Keratinocyte (primary cell): ENCODE data around the gene ASXL2. TPM values are rescaled to one million over a fixed set of nuclear protein-coding genes. Genes with fewer than 3 reads are reported as not detected.

Experiments
- DNase-seq: peaks from one replicate; pipeline ENCODE4 v3.0.0-alpha.2; 2011; ENCODE audit warnings: low read depth, missing footprints, low spot score
- FAIRE-seq: peaks from 2 replicates; lab custom pipeline; 2011; peaks lifted over from hg19 to GRCh38; lab: Jason Lieb, UNC
- H2AFZ ChIP-seq: 2 replicates; pipeline ENCODE4 v1.6.0; 2012; ENCODE audit warnings: low read length, control low read depth, inconsistent platforms; ENCODE audit not compliant: control insufficient read depth
- H3K27ac ChIP-seq: 2 replicates; pipeline ENCODE4 v1.5.1; 2011; ENCODE audit warnings: low read length; ENCODE audit not compliant: control insufficient read depth, insufficient read depth
- H3K27me3 ChIP-seq: 3 replicates; pipeline ENCODE4 v1.6.0; 2011; ENCODE audit warnings: low read length; ENCODE audit not compliant: control insufficient read depth, insufficient read depth; ENCODE audit errors: extremely low read depth
- H3K36me3 ChIP-seq, 2 experiments: 2 replicates in 1 of 2; 3 replicates in 1 of 2; pipeline ENCODE4 v1.5.1; 2011; ENCODE audit warnings: low read length in 2 of 2, mild to moderate bottlenecking in 1 of 2; ENCODE audit not compliant: control insufficient read depth in 2 of 2, insufficient read depth in 2 of 2; ENCODE audit errors: extremely low read depth in 1 of 2
- H3K4me1 ChIP-seq: 3 replicates; pipeline ENCODE4 v1.5.1; 2011; ENCODE audit warnings: low read length; ENCODE audit not compliant: control insufficient read depth, insufficient read depth; ENCODE audit errors: extremely low read depth
- H3K4me2 ChIP-seq: 3 replicates; pipeline ENCODE4 v1.6.0; 2011; ENCODE audit warnings: low read depth, low read length; ENCODE audit not compliant: control insufficient read depth, insufficient read depth; ENCODE audit errors: extremely low read depth
- H3K4me3 ChIP-seq, 3 experiments: fragments of 200-600 bp in 1 of 3; sonication (generic) in 1 of 3; 2 replicates in 2 of 3; 3 replicates in 1 of 3; pipeline ENCODE4 v1.5.1; 2011 to 2016; ENCODE audit warnings: low read length in 3 of 3, mild to moderate bottlenecking in 3 of 3, control low read depth in 2 of 3, inconsistent platforms in 1 of 3, low read depth in 1 of 3, mixed read lengths in 1 of 3, mixed run types in 1 of 3, moderate library complexity in 1 of 3; ENCODE audit not compliant: control insufficient read depth in 2 of 3, insufficient read depth in 2 of 3; ENCODE audit errors: extremely low read depth in 1 of 3
- H3K79me2 ChIP-seq: 2 replicates; pipeline ENCODE4 v1.6.0; 2012; ENCODE audit warnings: low read length; ENCODE audit not compliant: control insufficient read depth, insufficient read depth
- H3K9ac ChIP-seq: 3 replicates; pipeline ENCODE4 v1.6.0; 2011; ENCODE audit warnings: low read length; ENCODE audit not compliant: control insufficient read depth, insufficient read depth; ENCODE audit errors: extremely low read depth
- H3K9me1 ChIP-seq: 3 replicates; pipeline ENCODE4 v1.6.0; 2011; ENCODE audit warnings: low read length; ENCODE audit not compliant: control insufficient read depth, insufficient read depth; ENCODE audit errors: extremely low read depth
- H3K9me3 ChIP-seq: 2 replicates; pipeline ENCODE4 v1.5.1; 2012; ENCODE audit warnings: low read depth, low read length; ENCODE audit not compliant: control insufficient read depth
- H4K20me1 ChIP-seq: 3 replicates; pipeline ENCODE4 v1.6.0; 2011; ENCODE audit warnings: low read length; ENCODE audit not compliant: control insufficient read depth, insufficient read depth; ENCODE audit errors: extremely low read depth
- EZH2 ChIP-seq: IDR thresholded peaks from one replicate; pipeline ENCODE4 v1.6.1; 2012; ENCODE audit warnings: inconsistent platforms, mild to moderate bottlenecking, low read length, moderate library complexity
- dilution Hi-C: fragments of 300-500 bp; cut with MboI; formaldehyde crosslinking; loops from one replicate; pipeline ENCODE4 v1.7.0; 2020; ENCODE audit warnings: low sequenced_read_pairs; ENCODE audit not compliant: extremely low pct_ligation_motif_present
- polyA plus RNA-seq, 5 experiments: library from polyadenylated mRNA; depleted of rRNA in 3 of 5; stranded (reverse) in 3 of 5; stranded (forward) in 1 of 5; unstranded in 1 of 5; fragments of >200 nt; gene quantifications; 1 replicate in 1 of 5; 2 replicates in 3 of 5; 3 replicates in 1 of 5; pipeline versions ENCODE4 v1.2.1 to v1.2.3, GENCODE V29; 2011 to 2012; ENCODE audit warnings: missing spikeins in 2 of 5, low read depth in 1 of 5, low replicate concordance in 1 of 5
- TF ChIP-seq, protein P1 (sequence below), 3 experiments: IDR thresholded peaks in 1 of 3; conservative IDR thresholded peaks in 1 of 3; optimal IDR thresholded peaks in 1 of 3; 2 replicates in 2 of 3; 3 replicates in 1 of 3; pipeline versions ENCODE3 to v1.5.1; 2011; ENCODE audit warnings: low read length in 3 of 3, mild to moderate bottlenecking in 3 of 3, moderate library complexity in 2 of 3, control low read depth in 1 of 3, inconsistent platforms in 1 of 3; ENCODE audit not compliant: insufficient read depth in 2 of 3; ENCODE audit errors: extremely low read depth in 1 of 3

The ASXL2 gene
- polyA plus RNA-seq, 1 donor (not counting 4 experiments of a cell fraction or from before 2014, with no cell fraction given): 12.5 TPM

- no peak for FAIRE-seq
- no peak for DNase-seq
- H3K27me3 ChIP-seq: no peaks in the 10 kb centered on the region
- H3K9ac ChIP-seq: no peak overlapping the region
- no peak overlapping the region for H3K4me2 ChIP-seq
- H3K9me1 ChIP-seq: no peaks in the 10 kb centered on the region
- H3K9me3 ChIP-seq: no peaks in the 10 kb centered on the region
- no peak for TF ChIP-seq EZH2
- TF ChIP-seq, protein P1, sequence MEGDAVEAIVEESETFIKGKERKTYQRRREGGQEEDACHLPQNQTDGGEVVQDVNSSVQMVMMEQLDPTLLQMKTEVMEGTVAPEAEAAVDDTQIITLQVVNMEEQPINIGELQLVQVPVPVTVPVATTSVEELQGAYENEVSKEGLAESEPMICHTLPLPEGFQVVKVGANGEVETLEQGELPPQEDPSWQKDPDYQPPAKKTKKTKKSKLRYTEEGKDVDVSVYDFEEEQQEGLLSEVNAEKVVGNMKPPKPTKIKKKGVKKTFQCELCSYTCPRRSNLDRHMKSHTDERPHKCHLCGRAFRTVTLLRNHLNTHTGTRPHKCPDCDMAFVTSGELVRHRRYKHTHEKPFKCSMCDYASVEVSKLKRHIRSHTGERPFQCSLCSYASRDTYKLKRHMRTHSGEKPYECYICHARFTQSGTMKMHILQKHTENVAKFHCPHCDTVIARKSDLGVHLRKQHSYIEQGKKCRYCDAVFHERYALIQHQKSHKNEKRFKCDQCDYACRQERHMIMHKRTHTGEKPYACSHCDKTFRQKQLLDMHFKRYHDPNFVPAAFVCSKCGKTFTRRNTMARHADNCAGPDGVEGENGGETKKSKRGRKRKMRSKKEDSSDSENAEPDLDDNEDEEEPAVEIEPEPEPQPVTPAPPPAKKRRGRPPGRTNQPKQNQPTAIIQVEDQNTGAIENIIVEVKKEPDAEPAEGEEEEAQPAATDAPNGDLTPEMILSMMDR (optimal IDR thresholded peaks at IDR 0.05 in 1 of 3, IDR thresholded peaks at IDR 0.05 in 1 of 3, conservative IDR thresholded peaks at IDR 0.05 in 1 of 3; ENCODE audit: extremely low read depth in 1 of 3, insufficient read depth in 2 of 3, low read length in 3 of 3): no peak
- no peaks in the 10 kb centered on the region for H3K36me3 ChIP-seq
- no peak overlapping the region for H3K4me3 ChIP-seq
- H3K79me2 ChIP-seq: peaks cover 5% of the 10 kb centered on the region
- no peak overlapping the region for H3K27ac ChIP-seq
- H3K4me1 ChIP-seq: peaks cover 9% of the 10 kb centered on the region
- H4K20me1 ChIP-seq: no peaks in the 10 kb centered on the region
- dilution Hi-C loops: no loop called here
- H2AFZ ChIP-seq: no peak overlapping the region
These were observed 53.0 kb downstream of the ASXL2 start for GRCh38 chr2:25825238-25825637.

- DNase-seq (no peak), FAIRE-seq (no peak)
- dilution Hi-C loops: no loop called here
- Histone ChIP-seq H3K79me2 (peaks cover 2% of the 10 kb centered on the region), H3K4me1 (peaks cover 9% of the 10 kb centered on the region), H3K27ac (no peak overlapping the region), H2AFZ (no peak overlapping the region), H3K9me3 (no peaks in the 10 kb centered on the region), H3K4me2 (no peak overlapping the region), H4K20me1 (no peaks in the 10 kb centered on the region), H3K9me1 (no peaks in the 10 kb centered on the region), H3K4me3 (no peak overlapping the region), H3K36me3 (no peaks in the 10 kb centered on the region), H3K9ac (no peak overlapping the region), H3K27me3 (no peaks in the 10 kb centered on the region)
- TF ChIP-seq, protein P1 (optimal IDR thresholded peaks at IDR 0.05 in 1 of 3, IDR thresholded peaks at IDR 0.05 in 1 of 3, conservative IDR thresholded peaks at IDR 0.05 in 1 of 3; ENCODE audit: extremely low read depth in 1 of 3, insufficient read depth in 2 of 3, low read length in 3 of 3): no peak
- no peak for TF ChIP-seq EZH2
These were observed 53.6 kb downstream of the ASXL2 start for GRCh38 chr2:25824718-25825117.
